Measurements from ENCODE around the gene HKDC1. TPM values are rescaled to one million over a fixed set of nuclear protein-coding genes. Genes with fewer than 3 reads are reported as not detected.

The HKDC1 gene
- total and polyA plus RNA-seq, 8 donors, result 0.10 to 5.8 (median 0.29) TPM; not detected in 1

- intact Hi-C loops (cut with DNase I; ENCODE audit: low total_unique reads), result no loop called here
- Histone ChIP-seq H3K36me3 (no peaks in the 10 kb centered on the region), H3K27ac (no peak overlapping the region), H3K4me3 (no peak overlapping the region), H3K4me1 (peaks cover 0 to 20% (median 1%) of the 10 kb centered on the region in 4 donors), H3K27me3 (no peaks in the 10 kb centered on the region), H3K9me3 (no peaks in the 10 kb centered on the region)
- no peak for DNase-seq
- WGBS, 5 donors, result 74 to 84% (median 78%) methylated on average over 7 of the region's 7 CpGs
- TF ChIP-seq POLR2A (IDR thresholded peaks at IDR 0.05), result no peak
- no peak for TF ChIP-seq POLR2AphosphoS5 (IDR thresholded peaks at IDR 0.05)
- TF ChIP-seq EP300 (IDR thresholded peaks at IDR 0.05), result no peak
- TF ChIP-seq, protein P1, sequence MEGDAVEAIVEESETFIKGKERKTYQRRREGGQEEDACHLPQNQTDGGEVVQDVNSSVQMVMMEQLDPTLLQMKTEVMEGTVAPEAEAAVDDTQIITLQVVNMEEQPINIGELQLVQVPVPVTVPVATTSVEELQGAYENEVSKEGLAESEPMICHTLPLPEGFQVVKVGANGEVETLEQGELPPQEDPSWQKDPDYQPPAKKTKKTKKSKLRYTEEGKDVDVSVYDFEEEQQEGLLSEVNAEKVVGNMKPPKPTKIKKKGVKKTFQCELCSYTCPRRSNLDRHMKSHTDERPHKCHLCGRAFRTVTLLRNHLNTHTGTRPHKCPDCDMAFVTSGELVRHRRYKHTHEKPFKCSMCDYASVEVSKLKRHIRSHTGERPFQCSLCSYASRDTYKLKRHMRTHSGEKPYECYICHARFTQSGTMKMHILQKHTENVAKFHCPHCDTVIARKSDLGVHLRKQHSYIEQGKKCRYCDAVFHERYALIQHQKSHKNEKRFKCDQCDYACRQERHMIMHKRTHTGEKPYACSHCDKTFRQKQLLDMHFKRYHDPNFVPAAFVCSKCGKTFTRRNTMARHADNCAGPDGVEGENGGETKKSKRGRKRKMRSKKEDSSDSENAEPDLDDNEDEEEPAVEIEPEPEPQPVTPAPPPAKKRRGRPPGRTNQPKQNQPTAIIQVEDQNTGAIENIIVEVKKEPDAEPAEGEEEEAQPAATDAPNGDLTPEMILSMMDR (IDR thresholded peaks at IDR 0.05), result no peak
Observed at GRCh38 chr10:69241575-69241974, 21.4 kb downstream of the HKDC1 start.

DNA sequence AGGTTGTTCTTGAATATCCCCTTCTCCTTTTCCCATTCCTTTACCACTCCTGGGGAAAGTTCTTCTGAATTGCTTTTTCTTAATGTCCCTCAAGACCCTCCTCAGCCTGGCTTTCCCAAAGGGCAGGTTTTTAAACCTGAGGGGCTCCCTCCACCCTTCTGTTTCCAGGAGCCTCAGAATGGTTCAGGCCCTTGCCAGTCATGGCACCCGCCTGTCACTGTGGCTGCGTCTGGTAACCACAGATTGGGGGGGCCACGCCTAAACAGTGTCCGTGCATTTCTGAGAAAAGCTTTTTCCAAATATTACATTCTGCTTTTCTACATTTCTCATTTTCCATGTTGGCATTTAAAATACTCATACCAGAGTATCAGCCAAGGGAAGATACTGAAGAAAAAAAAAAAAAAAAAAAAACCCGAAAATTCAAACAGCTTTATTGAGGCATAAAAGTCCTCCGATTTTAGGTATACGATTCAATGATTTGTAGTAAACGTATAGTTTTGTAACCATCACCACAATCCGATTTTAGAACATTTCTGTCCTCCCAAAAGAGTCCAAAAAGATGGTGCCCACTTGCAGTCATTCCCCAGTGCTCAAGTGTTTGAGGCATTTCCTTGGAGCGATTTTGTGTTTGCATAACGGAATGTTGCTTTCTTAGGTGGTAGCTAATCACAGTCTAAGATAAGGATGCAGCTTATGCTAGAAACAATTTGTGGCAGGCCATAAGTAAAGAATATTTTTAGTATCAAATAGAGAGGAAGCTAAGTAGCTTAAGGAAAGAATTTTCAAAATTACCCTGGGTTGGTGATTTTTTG is 22.1 kb downstream of the HKDC1 start:
- Histone ChIP-seq H3K4me1 (peaks cover 0 to 20% (median 1%) of the 10 kb centered on the region in 4 donors), H3K9me3 (no peaks in the 10 kb centered on the region), H3K27me3 (no peaks in the 10 kb centered on the region), H3K4me3 (no peak overlapping the region), H3K27ac (no peak overlapping the region), H3K36me3 (no peaks in the 10 kb centered on the region)
- intact Hi-C loops (cut with DNase I; ENCODE audit: low total_unique reads), result no loop called here
- DNase-seq, result no peak
- 76 to 84% (median 80%) methylated on average over 11 of the region's 11 CpGs for WGBS, 5 donors
- no peak for TF ChIP-seq POLR2A (IDR thresholded peaks at IDR 0.05)

GRCh38 chr10:69242852-69243212 is 22.7 kb downstream of the HKDC1 start:
- TF ChIP-seq, protein P1 (IDR thresholded peaks at IDR 0.05), result no peak
- TF ChIP-seq EP300 (IDR thresholded peaks at IDR 0.05) (no peak), POLR2AphosphoS5 (IDR thresholded peaks at IDR 0.05) (no peak), POLR2A (IDR thresholded peaks at IDR 0.05) (no peak)

DNA sequence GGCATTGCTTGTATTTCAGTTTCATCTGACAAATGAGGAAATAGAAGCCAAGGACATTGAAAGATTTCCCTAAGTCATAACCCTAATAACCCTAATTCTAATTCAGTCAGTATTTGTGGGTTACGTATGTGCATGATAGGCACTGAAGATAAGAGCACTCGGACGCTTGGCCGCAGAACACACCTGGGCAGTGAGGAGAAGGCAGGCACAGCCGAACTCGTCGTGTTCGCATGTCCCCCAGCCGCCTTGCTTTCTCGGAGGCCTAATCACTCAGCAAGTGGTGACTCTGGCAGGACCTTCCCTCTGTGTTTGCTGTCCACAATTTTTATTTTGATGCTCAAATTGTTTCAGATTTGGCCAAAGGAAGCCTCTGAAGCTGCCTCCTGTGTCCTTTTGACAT is 23.7 kb downstream of the HKDC1 start:
- Histone ChIP-seq H3K4me3 (no peak overlapping the region), H3K4me1 (peaks cover 0 to 13% (median 0%) of the 10 kb centered on the region in 4 donors), H3K27ac (no peak overlapping the region), H3K9me3 (no peaks in the 10 kb centered on the region), H3K27me3 (no peaks in the 10 kb centered on the region), H3K36me3 (no peaks in the 10 kb centered on the region)
- intact Hi-C loops (cut with DNase I; ENCODE audit: low total_unique reads), result no loop called here
- no peak for DNase-seq
- TF ChIP-seq POLR2AphosphoS5 (IDR thresholded peaks at IDR 0.05), result no peak
- WGBS, 5 donors, result 74 to 88% (median 78%) methylated on average over 10 of the region's 10 CpGs

More at GRCh38 chr10:69242852-69243212, 22.7 kb downstream of the HKDC1 start:
- Histone ChIP-seq H3K36me3 (no peaks in the 10 kb centered on the region), H3K4me3 (no peak overlapping the region), H3K27me3 (no peaks in the 10 kb centered on the region), H3K4me1 (peaks cover 0 to 15% (median under 1%) of the 10 kb centered on the region in 4 donors), H3K27ac (no peak overlapping the region), H3K9me3 (no peaks in the 10 kb centered on the region)
- intact Hi-C loops (cut with DNase I; ENCODE audit: low total_unique reads), result no loop called here
- 77 to 78% (median 77%) methylated on average over 5 of the region's 5 CpGs for WGBS, 5 donors
- DNase-seq, result no peak

GRCh38 chr10:69246036-69246435 is 25.9 kb downstream of the HKDC1 start:
- 90 to 95% (median 91%) methylated on average over 5 of the region's 5 CpGs for WGBS, 5 donors
- intact Hi-C loops (cut with DNase I; ENCODE audit: low total_unique reads), result no loop called here
- H3K36me3 ChIP-seq, result no peaks in the 10 kb centered on the region

More at GRCh38 chr10:69246036-69246435, 25.9 kb downstream of the HKDC1 start:
- TF ChIP-seq POLR2A (IDR thresholded peaks at IDR 0.05) (no peak), POLR2AphosphoS5 (IDR thresholded peaks at IDR 0.05) (no peak)
- TF ChIP-seq, protein P1 (IDR thresholded peaks at IDR 0.05), result no peak
- no peaks in the 10 kb centered on the region for H3K4me1 ChIP-seq
- H3K4me3 ChIP-seq, result no peak overlapping the region
- no peaks in the 10 kb centered on the region for H3K27me3 ChIP-seq
- no peak overlapping the region for H3K27ac ChIP-seq
- no peak for DNase-seq
- H3K9me3 ChIP-seq, result no peaks in the 10 kb centered on the region
